COLO829 (cell line): Measurements from ENCODE around the gene HLA-F.

ENCODE experiments used
- DNase-seq: peaks from one replicate; pipeline ENCODE4 v3.0.0; 2012; ENCODE audit warnings: low spot score

The HLA-F gene

GRCh38 chr6:29763491-29764289 is 40.5 kb downstream of the HLA-F start:
- no peak for DNase-seq

- DNase-seq: no peak
Measured at GRCh38 chr6:29764422-29765196, 41.4 kb downstream of the HLA-F start.

DNA sequence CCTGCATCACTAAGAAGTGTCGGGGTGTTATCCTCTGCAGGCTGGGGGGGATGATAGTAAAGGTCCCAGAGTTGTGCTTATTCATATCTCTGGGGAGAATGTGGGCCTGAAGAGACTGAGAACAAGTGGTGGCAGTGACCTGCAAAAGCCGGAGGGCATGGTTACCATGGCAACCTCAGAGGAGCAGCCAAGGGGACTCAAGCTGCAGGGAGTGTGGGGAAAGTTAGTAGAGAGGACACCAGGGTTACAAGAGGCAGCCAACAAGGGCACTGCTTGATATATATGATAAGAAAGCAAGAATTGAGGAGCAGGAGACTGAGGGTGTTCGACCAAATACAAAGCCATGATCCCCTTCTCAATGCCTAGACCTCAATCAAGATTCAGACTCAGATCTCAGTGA is 46.1 kb downstream of the HLA-F start:
- no peak for DNase-seq

DNA sequence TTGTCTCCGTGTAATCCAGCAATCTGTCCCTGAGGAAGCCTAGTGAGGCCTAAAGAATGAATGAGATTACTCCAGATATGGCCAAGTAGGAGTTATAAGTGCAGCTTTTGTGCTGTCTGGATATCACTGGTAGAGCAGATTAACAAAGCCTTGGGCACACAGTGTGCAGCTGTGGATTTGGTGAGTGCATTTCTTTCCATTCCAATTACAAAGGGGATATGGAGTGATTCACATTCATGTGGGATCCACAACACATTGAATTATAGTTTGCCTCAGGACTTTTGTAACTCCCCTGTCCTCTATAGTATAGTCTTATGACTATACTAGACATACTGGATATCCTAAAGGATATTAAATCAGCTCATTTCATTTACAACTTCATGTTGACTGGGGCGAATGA is 47.1 kb downstream of the HLA-F start:
- no peak for DNase-seq

DNA sequence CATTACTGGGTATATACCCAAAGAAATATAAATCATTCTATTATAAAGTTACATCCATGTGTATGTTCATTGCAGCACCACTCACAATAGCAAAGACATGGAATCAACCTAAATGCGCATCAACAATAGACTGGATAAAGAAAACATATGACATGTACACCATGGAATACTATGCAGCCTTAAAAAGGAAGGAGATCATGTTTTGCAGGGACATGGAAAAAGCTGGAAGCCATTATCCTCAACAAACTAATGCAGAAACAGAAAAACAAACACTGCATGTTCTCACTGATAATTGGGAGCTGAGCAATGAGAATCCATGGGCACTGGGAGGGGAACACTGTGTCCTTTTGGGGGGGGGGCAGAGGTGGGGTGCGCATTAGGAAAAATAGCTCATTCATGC is 53.5 kb downstream of the HLA-F start:
- DNase-seq: no peak
